ENCODE results near the gene TSR2. TPM values are rescaled to one million over a fixed set of nuclear protein-coding genes. Genes with fewer than 3 reads are reported as not detected.

Gene TSR2
- total and polyA plus RNA-seq, 2 of the 8 experiments (the other 6 are each of a cell fraction or from before 2014, with no cell fraction given) = 15.1 to 44.2 TPM

Other genes with a start within 250 kb of the TSR2 start
- gene WNK3, start 82.4 kb upstream of the TSR2 start, total RNA-seq (2021; fragmentation: NEBNext Ultra II Directional; extraction: Animal tissue kit (Norgen Biotek cat#: 25700)) = 37.1 and 37.5 TPM in 2 replicates
- 3.7 and 5.5 TPM in 2 replicates for gene WNK3, start 82.4 kb upstream of the TSR2 start, polyA plus RNA-seq (2011; rRNA removed)
- gene FGD1, start 55.8 kb downstream of the TSR2 start, total RNA-seq (2021; fragmentation: NEBNext Ultra II Directional; extraction: Animal tissue kit (Norgen Biotek cat#: 25700)) = 33.8 and 34.9 TPM in 2 replicates
- gene FGD1, start 55.8 kb downstream of the TSR2 start, polyA plus RNA-seq (2011; rRNA removed) = 6.8 and 10.4 TPM in 2 replicates
- gene GNL3L, start 89.8 kb downstream of the TSR2 start, total RNA-seq (2021; fragmentation: NEBNext Ultra II Directional; extraction: Animal tissue kit (Norgen Biotek cat#: 25700)) = 70.6 and 71.2 TPM in 2 replicates
- gene GNL3L, start 89.8 kb downstream of the TSR2 start, polyA plus RNA-seq (2011; rRNA removed) = 19.1 and 20.4 TPM in 2 replicates